ENCODE measurements around the gene AATK.
"Not testable (repeated sequence)": the region's sequence is repeated elsewhere in the genome, so short reads cannot be mapped to it uniquely, and the experiment has no call there.

AATK gene

DNA sequence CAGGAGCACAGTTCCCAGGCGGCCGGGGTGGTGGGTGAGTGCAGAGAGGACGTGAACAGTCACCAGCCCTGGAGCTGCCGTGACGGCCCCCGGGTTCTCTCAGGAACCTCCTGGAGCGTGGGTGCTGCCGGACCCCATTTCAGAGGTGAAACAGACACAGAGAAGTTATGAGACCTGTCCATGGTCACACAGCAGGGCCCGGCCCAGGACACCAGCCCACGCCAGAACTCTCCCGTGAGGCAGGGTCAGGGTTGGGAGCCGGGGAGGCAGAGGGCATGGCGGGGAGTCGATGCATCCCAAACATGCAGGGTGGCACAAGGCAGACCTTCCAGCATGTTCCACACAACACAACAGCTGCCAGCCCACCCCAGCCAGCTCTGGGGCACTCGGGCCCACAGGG lies 4.5 kb downstream of the AATK start:
- DNase-seq (ENCODE audit: low read depth), result no peak

- no peak for DNase-seq (ENCODE audit: low read depth)
Observed at GRCh38 chr17:81160747-81161453, 5.1 kb downstream of the AATK start.

DNA sequence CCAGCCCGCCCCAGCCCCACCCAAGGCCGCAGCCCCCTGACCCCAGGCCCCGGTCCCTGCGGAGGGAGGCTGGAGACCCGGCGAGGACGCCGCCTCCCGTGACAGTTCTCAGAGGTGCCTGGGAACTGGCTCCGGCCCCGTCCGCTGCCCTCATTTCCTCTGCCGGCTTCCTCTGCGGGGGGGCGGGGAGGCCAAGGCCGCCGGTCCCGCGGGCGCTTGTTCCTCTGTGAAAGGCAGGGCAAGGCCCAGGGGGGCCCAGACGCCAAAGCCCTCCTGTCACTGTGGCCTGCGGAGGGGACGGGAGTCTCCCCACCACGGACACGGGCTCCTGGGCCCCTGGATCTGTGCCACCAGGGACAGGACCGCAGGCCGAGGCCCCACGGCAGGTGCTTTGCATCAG lies 5.7 kb downstream of the AATK start:
- DNase-seq (ENCODE audit: low read depth), result no peak

GRCh38 chr17:81159611-81160265 lies 6.3 kb downstream of the AATK start:
- no peak for DNase-seq (ENCODE audit: low read depth)

DNA sequence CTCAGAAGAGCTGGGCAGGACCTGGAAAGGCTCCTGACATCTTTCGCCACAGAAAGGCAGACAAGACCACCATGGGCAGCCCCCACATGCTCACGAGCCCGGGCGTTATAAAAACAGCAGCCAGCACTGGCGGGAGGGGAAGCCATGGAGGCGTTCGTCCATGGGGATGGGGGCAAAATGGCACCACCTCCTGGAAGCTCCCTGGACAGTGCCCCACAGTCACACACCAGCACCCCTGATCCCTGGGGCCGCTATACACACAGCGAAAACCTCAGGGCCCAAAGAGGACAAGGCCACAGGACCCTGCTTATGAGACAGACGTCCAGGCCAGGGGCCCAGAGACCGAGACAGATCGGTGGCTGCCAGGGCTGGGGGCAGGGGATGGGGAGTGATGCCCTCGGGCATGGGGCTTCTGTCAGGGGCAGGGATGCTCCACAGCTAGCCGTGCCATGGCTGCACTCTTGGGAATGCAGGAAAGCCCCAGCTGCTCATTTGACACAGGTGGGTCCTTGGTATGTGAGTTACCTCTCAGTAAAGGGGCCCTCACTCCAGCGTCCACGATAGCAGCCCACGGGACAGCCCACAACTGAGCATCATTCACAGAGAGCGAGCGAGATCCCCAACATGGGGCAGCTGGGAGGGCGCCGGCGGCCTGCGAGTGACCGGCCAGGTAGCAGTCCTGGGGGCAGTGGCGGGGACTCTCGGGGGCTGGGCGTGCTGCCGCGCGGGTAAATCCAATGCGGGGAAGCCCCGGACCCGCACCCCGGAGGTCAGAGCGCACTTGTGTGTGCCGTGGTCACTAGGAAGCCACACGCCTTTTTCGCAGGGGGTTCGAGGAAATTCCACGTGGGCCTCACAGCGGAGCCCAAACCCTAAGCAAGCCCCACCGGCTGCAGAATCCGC lies 7.1 kb downstream of the AATK start:
- DNase-seq (ENCODE audit: low read depth), result no peak

DNA sequence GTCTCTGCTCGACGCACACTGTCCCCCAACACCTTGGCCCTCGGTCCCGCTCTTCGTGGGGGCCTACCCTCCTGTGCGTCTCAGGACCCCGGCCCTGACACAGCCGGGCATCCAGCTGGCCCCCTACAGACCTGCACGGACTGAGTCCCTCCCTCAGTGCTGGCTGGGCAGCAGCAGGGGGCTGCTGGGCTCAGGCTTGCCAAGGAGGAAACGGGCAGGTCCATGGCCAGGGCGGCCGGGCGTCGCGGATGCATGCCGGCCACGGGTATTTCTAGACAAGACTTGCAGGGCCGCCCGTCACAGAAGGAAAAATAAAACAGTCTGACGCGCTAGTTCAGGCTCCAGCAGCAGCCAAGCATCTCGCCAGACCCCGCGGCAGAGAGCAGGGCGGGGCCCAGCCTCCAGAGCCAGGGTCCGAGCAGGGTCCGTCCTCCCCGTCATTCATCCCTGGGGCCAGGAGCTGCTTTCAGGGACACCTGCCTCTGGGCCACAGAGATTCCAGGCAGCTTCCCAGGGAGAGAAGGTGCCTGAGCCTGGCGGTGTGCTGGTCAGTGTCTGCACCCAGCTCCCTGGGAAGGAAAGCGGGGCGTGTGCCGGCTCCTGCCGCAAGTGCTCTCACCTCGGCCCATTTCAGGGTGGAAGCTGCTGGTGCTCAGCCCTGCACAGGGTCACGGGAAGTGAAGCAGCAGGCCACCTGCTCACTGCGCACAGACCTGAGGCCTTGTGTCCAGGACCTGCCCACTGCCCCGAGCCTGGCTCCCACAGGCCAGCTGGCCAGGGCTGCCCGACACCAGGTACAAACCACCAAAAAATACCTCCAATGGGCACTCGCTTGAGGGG lies 8.0 kb downstream of the AATK start:
- no peak for DNase-seq (ENCODE audit: low read depth)

- DNase-seq (ENCODE audit: low read depth), result no peak
Observed at GRCh38 chr17:81156866-81157805, 8.9 kb downstream of the AATK start.

- no peak for DNase-seq (ENCODE audit: low read depth)
Observed at GRCh38 chr17:81154961-81155360, 11.1 kb downstream of the AATK start.

DNA sequence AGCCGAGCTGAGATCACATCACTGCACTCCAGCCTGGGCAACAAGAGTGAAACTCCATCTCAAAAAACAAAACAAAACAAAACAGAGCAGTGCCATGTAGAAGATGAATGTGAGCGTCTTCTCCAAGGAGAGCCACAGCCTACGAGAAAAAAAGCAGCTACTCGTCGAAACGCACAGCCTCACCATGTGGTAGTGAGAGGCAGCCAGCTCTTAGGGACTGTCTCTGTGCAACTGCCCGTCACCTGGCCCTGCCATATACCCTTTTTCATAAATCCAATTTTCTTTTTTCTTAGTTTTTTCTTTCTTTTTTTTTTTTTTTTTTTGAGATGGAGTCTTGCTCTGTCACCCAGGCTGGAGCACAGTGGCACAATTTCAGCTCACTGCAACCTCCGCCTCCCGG lies 12.0 kb downstream of the AATK start:
- DNase-seq (ENCODE audit: low read depth), result not testable (repeated sequence)

- no peak for DNase-seq (ENCODE audit: low read depth)
Observed at GRCh38 chr17:81153340-81153803, 12.6 kb downstream of the AATK start.

DNA sequence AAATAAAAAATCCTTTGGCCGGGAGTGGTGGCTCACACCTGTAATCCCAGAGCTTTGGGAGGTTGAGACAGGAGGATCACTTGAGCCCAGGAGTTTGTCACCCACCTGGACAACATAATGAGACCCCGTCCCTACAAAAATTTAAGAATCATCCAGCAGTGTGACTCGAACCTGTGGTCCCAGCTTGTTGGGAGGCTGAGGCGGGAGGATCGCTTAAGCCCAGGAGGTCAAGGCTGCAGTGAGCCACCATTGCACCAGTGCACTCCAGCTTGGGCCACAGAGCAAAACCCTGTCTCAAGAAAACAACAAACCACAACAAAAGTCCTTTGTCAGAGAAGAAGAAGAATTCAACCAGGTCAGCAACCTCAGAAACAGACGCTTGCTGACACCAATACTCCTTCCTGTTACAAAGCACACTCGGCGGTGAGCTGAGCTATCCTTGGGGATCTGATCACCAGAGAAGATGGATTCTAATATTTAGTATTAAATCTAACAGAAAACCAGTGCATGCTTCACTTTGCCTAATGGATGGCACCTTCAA lies 13.7 kb downstream of the AATK start:
- DNase-seq (ENCODE audit: low read depth), result no peak

- no peak for DNase-seq (ENCODE audit: low read depth)
Observed at GRCh38 chr17:81151278-81151677, 14.7 kb downstream of the AATK start.

DNA sequence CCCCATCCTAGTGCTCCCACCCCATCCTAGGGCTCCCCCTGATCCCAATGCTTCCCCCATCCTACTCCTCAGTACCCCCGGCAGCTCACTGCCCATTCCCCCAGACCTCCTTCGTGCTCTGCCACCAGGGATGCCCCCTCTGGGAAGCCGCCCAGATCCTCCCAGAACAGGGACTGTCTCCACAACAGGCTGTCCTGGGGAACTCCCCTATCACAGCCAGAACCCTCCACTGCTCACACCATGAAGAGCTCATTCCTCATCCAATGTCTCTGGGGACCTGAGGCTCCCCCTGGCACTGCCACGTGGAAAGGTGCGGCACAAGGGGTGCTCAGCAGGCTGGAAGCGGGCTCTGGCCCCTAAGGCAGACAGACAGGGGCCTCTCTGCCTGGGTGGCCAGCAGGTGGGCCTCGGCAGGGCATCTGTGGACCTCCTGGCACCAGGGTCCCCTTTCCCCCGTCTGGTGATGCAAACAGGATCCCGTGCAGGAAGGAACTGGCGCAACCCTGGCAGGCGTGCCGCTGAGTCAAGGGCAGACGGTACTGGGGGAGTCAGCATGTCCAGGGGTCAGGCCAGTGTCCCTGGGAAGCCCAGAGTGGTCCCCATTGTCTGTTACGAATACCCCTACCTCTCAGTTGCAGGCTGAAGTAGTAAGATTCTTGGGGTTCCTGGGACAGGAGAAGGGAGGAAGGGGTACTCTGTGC lies 15.5 kb downstream of the AATK start:
- no peak for DNase-seq (ENCODE audit: low read depth)

DNA sequence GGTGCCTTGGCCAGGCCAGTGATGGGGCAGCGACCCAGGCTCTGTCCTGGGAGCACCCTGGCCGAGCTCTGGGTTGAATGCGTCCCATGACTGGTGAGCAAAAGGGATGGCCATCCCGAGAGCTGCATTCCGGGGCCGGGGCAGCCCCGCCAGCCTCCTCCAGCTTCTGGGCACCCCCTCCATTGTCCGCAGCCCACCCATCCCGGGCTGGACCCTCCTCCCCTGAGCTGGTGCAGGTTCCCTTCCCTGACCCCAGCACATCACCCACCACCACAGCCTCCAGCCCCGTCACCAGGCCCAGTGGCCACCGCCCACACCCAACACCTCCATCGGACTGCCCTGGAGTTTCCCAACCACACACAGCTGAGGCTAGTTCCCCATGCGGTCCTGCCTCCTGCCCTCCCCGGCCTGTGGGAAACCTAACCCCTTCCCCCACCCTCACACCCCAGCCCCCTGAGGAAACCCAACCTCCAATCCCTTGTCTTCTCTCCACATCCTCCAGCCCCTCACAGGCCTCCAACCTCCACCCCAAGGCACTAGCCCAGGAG lies 17.0 kb downstream of the AATK start:
- DNase-seq (ENCODE audit: low read depth), result no peak

DNA sequence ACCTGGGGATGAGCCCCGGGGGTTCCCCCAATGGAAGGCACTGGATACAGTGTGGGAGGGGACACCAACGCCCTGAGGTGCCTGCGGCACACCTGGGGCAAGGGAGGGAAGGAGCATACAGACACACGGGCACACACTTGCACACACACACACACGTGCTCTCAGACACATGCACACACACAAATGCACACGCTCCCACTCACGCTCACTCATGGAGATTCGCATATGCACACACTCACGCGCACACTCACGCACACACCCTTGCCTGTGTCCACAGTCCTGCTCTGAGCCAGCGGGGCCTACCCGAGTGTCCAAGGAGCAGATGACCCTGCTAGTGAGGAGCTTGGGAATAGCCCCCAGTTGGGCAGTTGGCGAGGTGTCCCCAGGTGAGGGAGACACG lies 17.4 kb downstream of the AATK start:
- no peak for DNase-seq (ENCODE audit: low read depth)

DNA sequence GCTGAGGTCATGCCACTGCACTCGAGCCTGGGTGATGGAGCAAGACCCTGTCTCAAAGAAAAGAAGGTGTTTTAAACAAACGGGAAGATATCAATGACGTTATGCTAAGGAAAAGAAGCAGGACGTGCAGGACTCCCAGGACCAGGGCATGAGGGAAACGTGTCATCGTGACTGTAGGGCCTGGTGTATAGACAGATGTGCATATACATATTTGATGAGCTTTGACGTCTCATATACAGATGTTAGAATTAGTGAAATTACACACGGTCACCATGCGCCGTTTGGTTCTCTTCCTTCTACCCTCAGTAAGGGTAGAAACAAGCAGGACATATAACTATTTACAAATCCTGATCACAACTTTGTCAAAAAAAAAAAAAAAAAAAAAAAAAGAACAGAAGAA lies 18.3 kb downstream of the AATK start:
- DNase-seq (ENCODE audit: low read depth), result no peak

GRCh38 chr17:81146208-81146607 lies 19.8 kb downstream of the AATK start:
- DNase-seq (ENCODE audit: low read depth), result not testable (repeated sequence)

DNA sequence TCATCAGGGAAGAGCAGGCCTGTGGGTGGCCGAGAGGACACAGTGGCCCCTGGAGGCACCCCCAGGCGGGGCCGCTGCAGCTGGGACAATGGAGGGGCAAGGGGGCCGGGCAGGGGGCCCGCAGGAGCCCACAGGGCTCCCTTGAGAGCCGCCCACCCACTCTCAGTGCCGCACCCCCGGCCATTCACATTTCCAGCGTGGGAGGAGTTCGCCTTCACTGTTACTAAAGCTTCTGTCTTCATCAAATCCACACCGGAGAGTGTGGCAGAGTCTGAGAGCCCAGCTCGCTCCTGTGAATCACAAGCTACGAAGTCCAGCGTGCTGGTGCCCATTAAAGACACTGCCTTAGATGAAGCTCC lies 21.6 kb downstream of the AATK start:
- no peak for DNase-seq (ENCODE audit: low read depth)

GRCh38 chr17:81143717-81144422 lies 22.2 kb downstream of the AATK start:
- DNase-seq (ENCODE audit: low read depth), result no peak

All from GM04503 (cell line).